GM18507 (cell line): ENCODE measurements around the gene DESI1.
"Not testable (repeated sequence)": the region's sequence is repeated elsewhere in the genome, so short reads cannot be mapped to it uniquely, and the experiment has no call there.

Experiments used
- DNase-seq: peaks from one replicate; pipeline ENCODE4 v3.0.0; 2011; ENCODE audit warnings: low read depth; ENCODE audit not compliant: insufficient read length; ENCODE audit errors: extremely low spot score
- FAIRE-seq: peaks from 2 replicates; lab custom pipeline; 2011; peaks lifted over from hg19 to GRCh38; lab: Jason Lieb, UNC

DESI1 gene

DNA sequence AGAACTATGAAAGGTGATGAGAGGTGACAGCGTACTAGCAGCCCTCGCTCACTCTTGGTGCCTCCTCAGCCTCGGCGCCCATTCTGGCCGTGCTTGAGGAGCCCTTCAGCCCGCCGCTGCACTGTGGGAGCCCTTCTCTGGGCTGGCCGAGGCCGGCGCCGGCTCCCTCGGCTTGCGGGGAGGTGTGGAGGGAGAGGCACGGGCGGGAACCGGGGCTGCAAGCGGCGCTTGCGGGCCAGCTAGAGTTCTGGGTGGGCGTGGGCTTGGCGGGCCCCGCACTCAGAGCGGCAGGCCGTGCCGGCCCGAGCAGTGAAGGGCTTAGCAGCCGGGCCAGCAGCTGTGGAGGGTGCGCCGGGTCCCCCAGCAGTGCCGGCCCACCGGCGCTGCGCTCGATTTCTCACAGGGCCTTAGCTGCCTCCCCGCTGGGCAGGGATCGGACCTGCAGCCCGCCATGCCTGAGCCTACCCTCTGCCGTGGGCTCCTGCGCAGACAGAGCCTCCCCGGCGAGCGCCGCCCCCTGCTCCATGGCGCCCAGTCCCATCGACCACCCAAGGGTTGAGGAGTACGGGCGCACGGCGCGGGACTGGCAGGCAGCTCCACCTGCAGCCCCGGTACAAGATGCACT is 27.4 kb downstream of the DESI1 start:
- FAIRE-seq, DNase-seq: not testable (repeated sequence)

DNA sequence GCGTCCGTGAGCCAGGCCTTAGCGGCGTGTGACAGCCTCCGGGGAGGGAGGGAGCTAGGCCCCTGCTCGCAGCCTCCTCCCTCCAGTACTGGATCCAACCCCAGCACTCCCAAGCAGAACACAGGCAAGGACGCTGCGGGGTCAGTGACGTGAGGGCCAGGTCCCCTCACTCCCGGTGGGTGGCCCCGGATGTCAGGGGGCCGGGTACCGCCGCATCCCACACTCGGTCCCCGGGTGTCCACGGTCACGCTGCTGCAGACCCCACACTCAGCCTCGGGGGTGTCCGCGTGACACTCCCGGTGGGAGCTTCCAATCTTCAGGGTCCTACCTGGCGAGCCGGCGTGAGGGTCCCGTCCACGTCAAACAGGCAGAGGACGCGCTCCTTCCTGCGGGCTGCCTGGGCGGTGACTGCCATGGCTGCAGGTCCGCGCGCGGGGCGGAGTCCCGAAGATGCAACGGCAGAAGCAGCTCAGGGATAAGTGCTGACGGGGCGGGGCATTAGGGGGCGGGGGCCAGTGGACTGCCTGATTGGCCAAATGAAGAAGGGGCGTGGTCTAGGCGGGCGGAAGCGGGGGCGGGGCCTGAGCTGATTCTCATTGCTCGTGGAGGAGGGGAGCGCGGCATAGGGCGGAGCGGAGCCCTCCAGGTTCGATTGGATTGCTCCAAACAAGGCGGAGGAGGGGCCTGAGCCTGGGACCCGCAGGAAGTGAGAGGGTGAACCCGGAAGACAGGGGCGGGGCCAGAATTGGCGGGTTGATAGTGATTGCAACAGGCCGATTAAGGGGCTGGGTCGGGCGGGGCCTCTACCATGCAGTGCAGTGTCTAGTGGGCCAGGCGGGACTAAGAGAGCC is 31.2 kb downstream of the DESI1 start, which contains the start of gene PMM1:
Gene PMM1 (minus strand): TSS at position 450 of the 851 bp plus-strand sequence. CDS start 35 bp downstream, at position 415.
- FAIRE-seq (peak; percentile 99), DNase-seq (peak; percentile 99)

GRCh38 chr22:41587347-41587723 is 33.5 kb downstream of the DESI1 start:
- FAIRE-seq (no peak), DNase-seq (no peak)

GRCh38 chr22:41585898-41586297 is 34.9 kb downstream of the DESI1 start:
- DNase-seq (no peak), FAIRE-seq (no peak)

DNA sequence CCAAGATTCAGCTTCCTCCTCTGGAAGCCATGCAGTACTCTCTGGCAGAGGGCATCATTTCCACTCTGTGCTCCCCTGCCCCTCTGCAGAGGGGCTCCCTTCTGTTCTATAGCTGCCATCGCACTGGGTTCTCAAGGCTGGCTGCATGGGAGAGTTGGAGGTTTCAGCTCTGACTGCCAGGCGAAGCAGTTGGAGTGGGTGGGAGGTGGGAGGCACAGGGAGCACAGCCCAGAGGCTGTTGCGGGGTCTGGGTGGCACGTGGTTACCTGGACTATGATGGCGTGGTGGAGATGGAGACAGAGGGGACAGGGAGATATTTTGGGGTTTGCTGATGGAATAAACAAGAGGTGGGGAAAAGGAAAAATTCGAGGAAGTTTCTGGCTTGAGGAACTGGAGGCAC is 36.0 kb downstream of the DESI1 start:
- DNase-seq = no peak
- FAIRE-seq = no peak

GRCh38 chr22:41582694-41583093 is 38.1 kb downstream of the DESI1 start:
- FAIRE-seq (no peak), DNase-seq (no peak)

- FAIRE-seq (no peak), DNase-seq (no peak)
Observed at GRCh38 chr22:41579997-41580355, 40.9 kb downstream of the DESI1 start.

GRCh38 chr22:41579297-41579996 is 41.4 kb downstream of the DESI1 start:
- DNase-seq (no peak), FAIRE-seq (no peak)

- FAIRE-seq (no peak), DNase-seq (no peak)
Observed at GRCh38 chr22:41578818-41579217, 42.0 kb downstream of the DESI1 start.

- FAIRE-seq = no peak
- DNase-seq = no peak
Observed at GRCh38 chr22:41578114-41578513, 42.7 kb downstream of the DESI1 start.

GRCh38 chr22:41576877-41577276 is 44.0 kb downstream of the DESI1 start:
- no peak for FAIRE-seq

GRCh38 chr22:41575533-41575932 is 45.3 kb downstream of the DESI1 start:
- DNase-seq (no peak), FAIRE-seq (no peak)

More at GRCh38 chr22:41576877-41577276, 44.0 kb downstream of the DESI1 start:
- DNase-seq = no peak

DNA sequence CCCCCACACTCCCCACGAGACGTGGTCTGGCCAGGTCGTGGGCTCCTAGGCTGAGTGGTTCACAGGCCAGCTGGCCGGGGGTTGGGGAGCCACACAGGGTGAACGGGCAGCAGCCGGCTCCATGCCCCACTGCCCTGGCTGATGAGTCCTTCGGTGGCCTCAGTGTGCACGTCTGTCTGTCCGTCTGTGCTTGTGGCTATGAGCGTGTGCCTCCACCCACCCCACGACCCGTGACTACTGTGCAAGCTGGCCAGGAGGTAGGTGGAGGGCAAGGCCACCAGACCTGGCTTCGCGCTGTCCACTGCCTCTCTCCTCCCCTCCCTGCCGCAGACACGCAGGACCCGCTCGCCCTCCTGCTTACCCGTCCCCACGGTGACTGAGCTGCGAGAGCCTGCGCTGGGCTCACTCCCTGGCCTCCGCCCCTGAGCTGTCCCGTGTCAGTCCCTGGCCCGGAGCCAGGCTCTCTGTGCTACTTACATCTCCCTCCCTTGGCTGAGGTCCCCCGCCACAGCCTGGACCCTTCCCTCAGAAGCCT is 45.9 kb downstream of the DESI1 start:
- FAIRE-seq = no peak
- DNase-seq = no peak

GRCh38 chr22:41573677-41574076 is 47.2 kb downstream of the DESI1 start:
- DNase-seq (no peak), FAIRE-seq (no peak)

- not testable (repeated sequence) for DNase-seq, FAIRE-seq
Observed at GRCh38 chr22:41572305-41572704, 48.5 kb downstream of the DESI1 start.

GRCh38 chr22:41571786-41572185 is 49.1 kb downstream of the DESI1 start:
- no peak for DNase-seq
- FAIRE-seq = no peak

- DNase-seq = no peak
- FAIRE-seq = no peak
Observed at GRCh38 chr22:41570221-41570620, 50.6 kb downstream of the DESI1 start.

DNA sequence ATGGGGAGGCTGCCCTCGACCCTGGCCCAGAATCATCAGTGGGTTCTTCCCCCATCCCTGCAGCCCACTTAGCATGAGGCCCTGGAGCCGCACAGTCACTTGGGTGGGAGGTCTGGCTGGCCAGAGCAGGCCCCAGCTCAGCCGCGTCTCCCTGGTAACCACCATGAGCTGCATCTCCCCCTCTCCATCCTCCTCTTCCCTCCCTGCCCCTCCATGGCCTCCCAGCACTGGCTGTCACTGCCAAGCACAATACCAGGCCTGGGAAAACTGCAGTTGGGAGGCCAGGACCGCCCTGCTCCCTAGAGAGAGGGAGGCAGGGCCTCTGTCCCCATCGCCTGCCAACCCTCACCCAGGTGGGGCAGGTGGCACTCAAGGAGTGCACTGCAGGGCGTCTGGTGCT is 52.0 kb downstream of the DESI1 start:
- no peak for DNase-seq

GRCh38 chr22:41567512-41567768 is 53.4 kb downstream of the DESI1 start:
- FAIRE-seq (no peak), DNase-seq (no peak)

More for the DNA sequence above, 52.0 kb downstream of the DESI1 start:
- FAIRE-seq = no peak

DNA sequence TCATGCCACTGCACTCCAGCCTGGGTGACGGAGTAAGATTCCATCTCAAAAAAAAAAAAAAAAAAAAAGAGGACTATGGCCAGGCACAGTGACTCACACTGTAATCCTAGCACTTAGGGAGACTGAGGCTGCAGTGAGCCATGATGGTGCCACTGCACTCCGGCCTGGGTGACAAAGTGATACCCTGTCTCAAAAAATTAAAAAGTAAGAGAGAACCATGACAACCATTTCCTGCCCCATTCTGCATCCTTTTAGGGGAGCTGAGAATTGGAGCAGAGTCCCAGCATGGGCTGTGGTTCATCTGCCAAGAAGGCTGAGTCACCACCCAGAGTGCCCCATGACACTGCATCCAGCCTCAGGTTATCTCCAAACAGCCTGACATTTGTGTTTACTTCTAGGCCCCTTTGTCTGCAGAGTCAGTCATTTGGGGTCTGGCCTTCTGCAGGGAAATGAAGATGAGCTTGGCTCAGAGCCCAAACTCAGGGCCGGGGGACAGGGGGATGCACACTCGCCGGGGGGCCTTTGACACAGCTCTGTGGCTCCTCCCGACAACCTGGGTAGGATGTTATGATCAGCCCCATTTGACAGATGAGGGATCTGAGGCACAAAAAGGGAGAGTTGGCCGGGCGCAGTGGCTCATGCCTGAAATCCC is 55.3 kb downstream of the DESI1 start:
- DNase-seq (no peak), FAIRE-seq (no peak)
